OCI-LY1 (cell line): ENCODE results near the gene EFNA4.

Source experiments
- EZH2 ChIP-seq: fragments of 200-600 bp; sonication (generic), shearing (Covaris generic); IDR thresholded peaks from 2 replicates; pipeline ENCODE4 v1.8.0; 2017; ENCODE audit warnings: borderline replicate concordance, mixed run types, mild to moderate bottlenecking, antibody characterized with exemption, low read length, moderate library complexity, mixed read lengths
- TF ChIP-seq, protein P1 (sequence below): fragments of 200-600 bp; sonication (generic), shearing (Covaris generic); IDR thresholded peaks from 2 replicates; pipeline ENCODE4 v1.5.1; 2017; ENCODE audit warnings: mild to moderate bottlenecking, antibody characterized with exemption, low read length, moderate library complexity, mixed read lengths

DNA sequence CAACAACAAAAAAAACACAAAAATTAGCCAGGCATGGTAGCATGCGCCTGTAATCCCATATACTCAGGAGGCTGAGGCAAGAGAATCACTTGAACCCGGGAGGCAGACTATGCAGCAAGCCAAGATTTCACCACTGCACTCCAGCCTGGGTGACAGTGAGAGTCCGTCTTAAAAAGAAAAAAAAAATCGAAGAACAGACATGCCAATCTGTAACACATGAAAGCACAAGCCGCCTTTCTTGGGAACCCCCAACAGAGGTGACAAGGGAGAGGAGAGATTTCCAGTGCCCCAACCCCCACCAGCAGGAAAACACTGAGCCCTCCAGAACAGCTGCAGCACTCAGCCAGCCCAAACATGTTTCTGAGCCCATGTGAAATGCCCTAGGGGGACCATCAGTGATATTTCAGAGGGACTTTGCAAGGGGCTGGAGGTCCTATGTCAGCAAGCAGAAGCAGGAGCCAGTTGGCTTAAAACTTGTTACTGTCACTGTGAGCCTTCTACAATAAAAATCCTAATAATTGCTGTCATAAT, 50.0 kb downstream of the EFNA4 start:
- TF ChIP-seq EZH2 = no peak
- TF ChIP-seq, protein P1, sequence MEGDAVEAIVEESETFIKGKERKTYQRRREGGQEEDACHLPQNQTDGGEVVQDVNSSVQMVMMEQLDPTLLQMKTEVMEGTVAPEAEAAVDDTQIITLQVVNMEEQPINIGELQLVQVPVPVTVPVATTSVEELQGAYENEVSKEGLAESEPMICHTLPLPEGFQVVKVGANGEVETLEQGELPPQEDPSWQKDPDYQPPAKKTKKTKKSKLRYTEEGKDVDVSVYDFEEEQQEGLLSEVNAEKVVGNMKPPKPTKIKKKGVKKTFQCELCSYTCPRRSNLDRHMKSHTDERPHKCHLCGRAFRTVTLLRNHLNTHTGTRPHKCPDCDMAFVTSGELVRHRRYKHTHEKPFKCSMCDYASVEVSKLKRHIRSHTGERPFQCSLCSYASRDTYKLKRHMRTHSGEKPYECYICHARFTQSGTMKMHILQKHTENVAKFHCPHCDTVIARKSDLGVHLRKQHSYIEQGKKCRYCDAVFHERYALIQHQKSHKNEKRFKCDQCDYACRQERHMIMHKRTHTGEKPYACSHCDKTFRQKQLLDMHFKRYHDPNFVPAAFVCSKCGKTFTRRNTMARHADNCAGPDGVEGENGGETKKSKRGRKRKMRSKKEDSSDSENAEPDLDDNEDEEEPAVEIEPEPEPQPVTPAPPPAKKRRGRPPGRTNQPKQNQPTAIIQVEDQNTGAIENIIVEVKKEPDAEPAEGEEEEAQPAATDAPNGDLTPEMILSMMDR = no peak
